Activated CD8-positive, alpha-beta T cell treated with anti-CD3 and anti-CD28 coated beads for 36 hours (primary cell): ENCODE data around the gene GALNT2. TPM values are rescaled to one million over a fixed set of nuclear protein-coding genes. Genes with fewer than 3 reads are reported as not detected.
A peak's percentile ranks its signal among the peaks of the same experiment; 100 is the strongest.

Experiments
- ATAC-seq: fragments of 200-7000 bp; cut with Tn5 transposase; one replicate; pipeline ENCODE4 v1.10.0; 2021; ENCODE audit warnings: mild to moderate bottlenecking, moderate library complexity
- CTCF ChIA-PET: fragments of 350-600 bp; sonication (Branson Sonifier 250); formaldehyde crosslinking; loops from one replicate; lab custom pipeline; 2021; ENCODE audit warnings: antibody characterized with exemption; lab: Charles Lee
- POLR2A ChIA-PET: fragments of 350-600 bp; sonication (Branson Sonifier 250); formaldehyde crosslinking; loops from one replicate; lab custom pipeline; 2021; ENCODE audit warnings: antibody characterized with exemption; lab: Charles Lee
- DNase-seq: peaks from one replicate; pipeline ENCODE4 v3.0.0-alpha.2; 2020
- H3K27ac Mint-ChIP-seq: one replicate; pipeline ENCODE4 v1.8.0; 2021; ENCODE audit warnings: mild to moderate bottlenecking, mixed read lengths
- H3K27me3 Mint-ChIP-seq: one replicate; pipeline ENCODE4 v1.8.0; 2021; ENCODE audit warnings: mixed read lengths
- H3K36me3 Mint-ChIP-seq: one replicate; pipeline ENCODE4 v1.8.0; 2021; ENCODE audit warnings: low read depth, mixed read lengths
- H3K4me1 Mint-ChIP-seq: one replicate; pipeline ENCODE4 v1.8.0; 2021; ENCODE audit warnings: low read depth, mixed read lengths
- H3K4me3 Mint-ChIP-seq: one replicate; pipeline ENCODE4 v1.8.0; 2021; ENCODE audit warnings: mild to moderate bottlenecking, moderate library complexity, mixed read lengths
- H3K9me3 Mint-ChIP-seq: one replicate; pipeline ENCODE4 v1.8.0; 2021; ENCODE audit warnings: mixed read lengths
- intact Hi-C: fragments of 100-400 bp; cut with micrococcal nuclease; formaldehyde crosslinking; loops from one replicate; pipeline ENCODE4 v1.10.0; 2022
- total RNA-seq, 2 experiments: library from RNA; stranded (reverse); gene quantifications; one replicate each; pipeline ENCODE4 v1.2.3, GENCODE V29; 2021
- TF ChIP-seq, protein P1 (sequence below): fragments of 200-600 bp; IDR thresholded peaks from one replicate; pipeline ENCODE4 v1.8.0; 2022; ENCODE audit warnings: antibody characterized with exemption, mild to moderate bottlenecking

The GALNT2 gene
- total RNA-seq, 2 experiments from 2014 or later = 40.1 to 42.3 TPM

- peak; percentile 61 for ATAC-seq
Observed at GRCh38 chr1:230310381-230311163, 243.5 kb downstream of the GALNT2 start.

DNA sequence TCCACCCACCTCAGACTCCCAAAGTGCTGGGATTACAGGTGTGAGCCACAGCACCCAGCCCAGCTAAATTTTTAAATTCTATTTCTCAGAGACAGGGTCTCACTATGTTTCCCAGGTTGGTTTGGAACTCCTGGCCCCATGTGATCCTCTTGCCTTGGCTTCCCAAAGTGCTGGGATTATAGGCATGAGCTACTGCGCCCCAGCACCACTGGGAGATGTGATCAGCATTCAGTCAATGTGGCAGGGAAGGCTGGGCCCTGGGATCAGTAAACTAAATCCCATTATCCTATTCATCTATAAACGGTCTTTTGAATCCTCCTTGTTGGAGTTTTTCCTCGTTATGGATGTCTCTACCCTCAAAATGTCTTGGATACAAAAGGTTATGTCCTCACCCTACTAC lies 245.6 kb downstream of the GALNT2 start:
- CTCF ChIA-PET = interaction anchor here (1.0 to 1.8 kb wide), 3 partner anchors 39 to 651 kb away, joined by 3 to 13 read pairs (median 3); no protein-coding TSS in a partner anchor
- POLR2A ChIA-PET = no interaction called here
- peaks cover 2% of the 10 kb centered on the region for H3K4me1 Mint-ChIP-seq
- no peaks in the 10 kb centered on the region for H3K9me3 Mint-ChIP-seq
- intact Hi-C loops = no loop called here
- DNase-seq = no peak
- no peak overlapping the region for H3K4me3 Mint-ChIP-seq
- no peak for ATAC-seq
- no peak overlapping the region for H3K27ac Mint-ChIP-seq
- no peaks in the 10 kb centered on the region for H3K36me3 Mint-ChIP-seq
- H3K27me3 Mint-ChIP-seq = peaks cover 8% of the 10 kb centered on the region
- TF ChIP-seq, protein P1, sequence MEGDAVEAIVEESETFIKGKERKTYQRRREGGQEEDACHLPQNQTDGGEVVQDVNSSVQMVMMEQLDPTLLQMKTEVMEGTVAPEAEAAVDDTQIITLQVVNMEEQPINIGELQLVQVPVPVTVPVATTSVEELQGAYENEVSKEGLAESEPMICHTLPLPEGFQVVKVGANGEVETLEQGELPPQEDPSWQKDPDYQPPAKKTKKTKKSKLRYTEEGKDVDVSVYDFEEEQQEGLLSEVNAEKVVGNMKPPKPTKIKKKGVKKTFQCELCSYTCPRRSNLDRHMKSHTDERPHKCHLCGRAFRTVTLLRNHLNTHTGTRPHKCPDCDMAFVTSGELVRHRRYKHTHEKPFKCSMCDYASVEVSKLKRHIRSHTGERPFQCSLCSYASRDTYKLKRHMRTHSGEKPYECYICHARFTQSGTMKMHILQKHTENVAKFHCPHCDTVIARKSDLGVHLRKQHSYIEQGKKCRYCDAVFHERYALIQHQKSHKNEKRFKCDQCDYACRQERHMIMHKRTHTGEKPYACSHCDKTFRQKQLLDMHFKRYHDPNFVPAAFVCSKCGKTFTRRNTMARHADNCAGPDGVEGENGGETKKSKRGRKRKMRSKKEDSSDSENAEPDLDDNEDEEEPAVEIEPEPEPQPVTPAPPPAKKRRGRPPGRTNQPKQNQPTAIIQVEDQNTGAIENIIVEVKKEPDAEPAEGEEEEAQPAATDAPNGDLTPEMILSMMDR = no peak

More at GRCh38 chr1:230310381-230311163, 243.5 kb downstream of the GALNT2 start:
- no peaks in the 10 kb centered on the region for H3K36me3 Mint-ChIP-seq
- no peaks in the 10 kb centered on the region for H3K9me3 Mint-ChIP-seq
- peaks cover 8% of the 10 kb centered on the region for H3K27me3 Mint-ChIP-seq
- POLR2A ChIA-PET = interaction anchor here (0.6 to 1.4 kb wide), 3 partner anchors 187 to 1050 kb away, joined by 3 to 4 read pairs (median 4); no protein-coding TSS in a partner anchor
- no peak overlapping the region for H3K4me3 Mint-ChIP-seq
- intact Hi-C loops = loop anchor here (1.0 kb wide), 1 partner anchor 649 kb away; no protein-coding TSS in a partner anchor
- H3K27ac Mint-ChIP-seq = no peak overlapping the region
- DNase-seq = peak; percentile 78
- CTCF ChIA-PET = interaction anchor here (0.6 to 3.2 kb wide), 6 partner anchors 33 to 673 kb away, joined by 3 to 14 read pairs (median 3); no protein-coding TSS in a partner anchor
- H3K4me1 Mint-ChIP-seq = peaks cover 4% of the 10 kb centered on the region
- TF ChIP-seq, protein P1 = peak; percentile 93

- DNase-seq (no peak), ATAC-seq (no peak)
- TF ChIP-seq, protein P1 = no peak
- Mint-ChIP-seq H3K4me3 (no peak overlapping the region), H3K36me3 (no peaks in the 10 kb centered on the region), H3K27ac (no peak overlapping the region), H3K4me1 (peaks cover 2% of the 10 kb centered on the region), H3K9me3 (no peaks in the 10 kb centered on the region), H3K27me3 (peaks cover 8% of the 10 kb centered on the region)
- intact Hi-C loops = no loop called here
- ChIA-PET POLR2A (no interaction called here), CTCF (no interaction called here)
Observed at GRCh38 chr1:230313453-230314141, 246.6 kb downstream of the GALNT2 start.

GRCh38 chr1:230314142-230314470 lies 247.1 kb downstream of the GALNT2 start:
- Mint-ChIP-seq H3K27ac (no peak overlapping the region), H3K4me1 (peaks cover 2% of the 10 kb centered on the region), H3K4me3 (no peak overlapping the region), H3K9me3 (no peaks in the 10 kb centered on the region), H3K27me3 (peaks cover 8% of the 10 kb centered on the region), H3K36me3 (no peaks in the 10 kb centered on the region)
- ChIA-PET CTCF (interaction anchor here (1.1 kb wide), 1 partner anchor 653 kb away, joined by 4 read pairs; no protein-coding TSS in a partner anchor), POLR2A (no interaction called here)
- intact Hi-C loops = no loop called here
- TF ChIP-seq, protein P1 = no peak
- DNase-seq (no peak), ATAC-seq (no peak)
